Thymus (tissue), 11 donors: ENCODE measurements around the gene CIAO3. TPM values are rescaled to one million over a fixed set of nuclear protein-coding genes. Genes with fewer than 3 reads are reported as not detected.
A peak's percentile ranks its signal among the peaks of the same experiment; 100 is the strongest.

Source experiments
- DNase-seq, 9 donors: peaks; one replicate each; pipeline ENCODE4 v3.0.0-alpha.2; 2013; ENCODE audit warnings: low spot score in 9 of 9, low read depth in 6 of 9, missing footprints in 1 of 9
- H3K27ac ChIP-seq, 2 donors: one replicate each; pipeline ENCODE4 v1.5.1; 2013; ENCODE audit warnings: control low read depth in 1 of 2, low read depth in 1 of 2, low read length in 1 of 2, mild to moderate bottlenecking in 1 of 2, moderate library complexity in 1 of 2
- H3K27me3 ChIP-seq, 2 donors: one replicate each; pipeline ENCODE4 v1.5.1; 2013; ENCODE audit warnings: low read length in 1 of 2; ENCODE audit not compliant: control insufficient read depth in 2 of 2, insufficient read depth in 1 of 2
- H3K36me3 ChIP-seq, 2 donors: one replicate each; pipeline ENCODE4 v1.5.1; 2013; ENCODE audit warnings: low read length in 1 of 2, mild to moderate bottlenecking in 1 of 2, moderate library complexity in 1 of 2; ENCODE audit not compliant: control insufficient read depth in 2 of 2, insufficient read depth in 2 of 2
- H3K4me1 ChIP-seq, 2 donors: one replicate each; pipeline ENCODE4 v1.5.1; 2013; ENCODE audit warnings: low read length in 2 of 2; ENCODE audit not compliant: control insufficient read depth in 2 of 2, insufficient read depth in 2 of 2
- H3K4me3 ChIP-seq, 2 donors: one replicate each; pipeline ENCODE4 v1.5.1; 2013; ENCODE audit warnings: low read length in 2 of 2, control low read depth in 1 of 2, mild to moderate bottlenecking in 1 of 2
- H3K9me3 ChIP-seq, 2 donors: one replicate each; pipeline ENCODE4 v1.5.1; 2013; ENCODE audit warnings: low read length in 1 of 2, mild to moderate bottlenecking in 1 of 2; ENCODE audit not compliant: control insufficient read depth in 2 of 2, insufficient read depth in 1 of 2
- WGBS: extraction: QIAGEN DNeasy Blood & Tissue Kit; methylation state at CpG from one replicate; pipeline ENCODE4 v1.1.7; 2013; 5-methylcytosine and 5-hydroxymethylcytosine counted together
- polyA plus RNA-seq: library from polyadenylated mRNA; stranded (reverse); fragments of 200-250 nt; gene quantifications from one replicate; pipeline ENCODE4 v1.2.3, GENCODE V29; 2013
- total RNA-seq: library from RNA; stranded (reverse); fragments of 120-200 nt; gene quantifications from one replicate; pipeline ENCODE4 v1.2.4, GENCODE V29; 2013
- donor health status: healthy.

Gene CIAO3
- total and polyA plus RNA-seq, 2 donors, result 20.8 to 60.4 TPM

- peak in 4 of 9 donors; percentile 24 to 62 (median 52) for DNase-seq
- peaks cover 0 to 11% of the 10 kb centered on the region in 2 donors for H3K27me3 ChIP-seq
- no peak overlapping the region for H3K4me3 ChIP-seq
- H3K36me3 ChIP-seq, result peaks cover 18 to 27% of the 10 kb centered on the region in 2 donors
- peaks cover 15 to 18% of the 10 kb centered on the region in 2 donors for H3K4me1 ChIP-seq
- WGBS, result 75% methylated on average over 58 of the region's 58 CpGs
- no peak overlapping the region for H3K27ac ChIP-seq
- H3K9me3 ChIP-seq, result peaks cover 0 to 6% of the 10 kb centered on the region in 2 donors
Observed at GRCh38 chr16:785563-786535, 45.1 kb upstream of the CIAO3 start.

GRCh38 chr16:784431-784830 is 43.6 kb upstream of the CIAO3 start:
- peaks cover 0 to 3% of the 10 kb centered on the region in 2 donors for H3K9me3 ChIP-seq
- WGBS, result 97% methylated on average over 19 of the region's 19 CpGs
- H3K4me1 ChIP-seq, result peaks cover 13 to 14% of the 10 kb centered on the region in 2 donors
- H3K27me3 ChIP-seq, result peaks cover 0 to 13% of the 10 kb centered on the region in 2 donors
- peaks cover 14 to 27% of the 10 kb centered on the region in 2 donors for H3K36me3 ChIP-seq
- DNase-seq, result no peak
- H3K4me3 ChIP-seq, result no peak overlapping the region
- H3K27ac ChIP-seq, result no peak overlapping the region

- DNase-seq, result no peak
- H3K27ac ChIP-seq, result no peak overlapping the region
- H3K9me3 ChIP-seq, result no peaks in the 10 kb centered on the region
- peaks cover 14 to 27% of the 10 kb centered on the region in 2 donors for H3K36me3 ChIP-seq
- no peak overlapping the region for H3K4me3 ChIP-seq
- peaks cover 6 to 7% of the 10 kb centered on the region in 2 donors for H3K4me1 ChIP-seq
- H3K27me3 ChIP-seq, result peaks cover 0 to 19% of the 10 kb centered on the region in 2 donors
- 79% methylated on average over 17 of the region's 17 CpGs for WGBS
Observed at GRCh38 chr16:783404-784161, 42.8 kb upstream of the CIAO3 start.

- 83% methylated on average over 36 of the region's 36 CpGs for WGBS
- peaks cover 6 to 7% of the 10 kb centered on the region in 2 donors for H3K4me1 ChIP-seq
- no peak overlapping the region for H3K4me3 ChIP-seq
- H3K27ac ChIP-seq, result no peak overlapping the region
- H3K36me3 ChIP-seq, result peaks cover 14 to 27% of the 10 kb centered on the region in 2 donors
- no peaks in the 10 kb centered on the region for H3K9me3 ChIP-seq
- H3K27me3 ChIP-seq, result peaks cover 0 to 26% of the 10 kb centered on the region in 2 donors
- DNase-seq, result no peak
Observed at GRCh38 chr16:782766-783403, 42.1 kb upstream of the CIAO3 start.

- no peak overlapping the region for H3K4me3 ChIP-seq
- no peaks in the 10 kb centered on the region for H3K9me3 ChIP-seq
- peaks cover 0 to 30% of the 10 kb centered on the region in 2 donors for H3K27me3 ChIP-seq
- 78% methylated on average over 6 of the region's 6 CpGs for WGBS
- H3K27ac ChIP-seq, result no peak overlapping the region
- peaks cover 2 to 3% of the 10 kb centered on the region in 2 donors for H3K4me1 ChIP-seq
- H3K36me3 ChIP-seq, result peaks cover 14 to 26% of the 10 kb centered on the region in 2 donors
- no peak for DNase-seq
Observed at GRCh38 chr16:782258-782657, 41.5 kb upstream of the CIAO3 start.

GRCh38 chr16:781346-782010 is 40.7 kb upstream of the CIAO3 start:
- H3K27ac ChIP-seq, result no peak overlapping the region
- H3K4me3 ChIP-seq, result no peak overlapping the region
- H3K36me3 ChIP-seq, result peaks cover 11 to 18% of the 10 kb centered on the region in 2 donors
- no peaks in the 10 kb centered on the region for H3K4me1 ChIP-seq
- WGBS, result 78% methylated on average over 19 of the region's 19 CpGs
- DNase-seq, result no peak
- H3K27me3 ChIP-seq, result peaks cover 0 to 30% of the 10 kb centered on the region in 2 donors
- no peaks in the 10 kb centered on the region for H3K9me3 ChIP-seq

GRCh38 chr16:780296-780695 is 39.5 kb upstream of the CIAO3 start:
- no peak overlapping the region for H3K27ac ChIP-seq
- WGBS, result 97% methylated on average over 16 of the region's 16 CpGs
- peaks cover 3 to 7% of the 10 kb centered on the region in 2 donors for H3K36me3 ChIP-seq
- no peak overlapping the region for H3K4me3 ChIP-seq
- H3K9me3 ChIP-seq, result no peaks in the 10 kb centered on the region
- no peak for DNase-seq
- no peaks in the 10 kb centered on the region for H3K4me1 ChIP-seq
- peaks cover 0 to 35% of the 10 kb centered on the region in 2 donors for H3K27me3 ChIP-seq

- Histone ChIP-seq H3K27ac (no peak overlapping the region), H3K9me3 (no peaks in the 10 kb centered on the region), H3K36me3 (peaks cover 0 to 1% of the 10 kb centered on the region in 2 donors), H3K4me1 (no peaks in the 10 kb centered on the region), H3K4me3 (no peak overlapping the region), H3K27me3 (peaks cover 0 to 35% of the 10 kb centered on the region in 2 donors)
- WGBS, result 87% methylated on average over 13 of the region's 13 CpGs
- no peak for DNase-seq
Observed at GRCh38 chr16:779561-779960, 38.8 kb upstream of the CIAO3 start.
